ENCODE measurements around the gene B3GNT5.

DNA sequence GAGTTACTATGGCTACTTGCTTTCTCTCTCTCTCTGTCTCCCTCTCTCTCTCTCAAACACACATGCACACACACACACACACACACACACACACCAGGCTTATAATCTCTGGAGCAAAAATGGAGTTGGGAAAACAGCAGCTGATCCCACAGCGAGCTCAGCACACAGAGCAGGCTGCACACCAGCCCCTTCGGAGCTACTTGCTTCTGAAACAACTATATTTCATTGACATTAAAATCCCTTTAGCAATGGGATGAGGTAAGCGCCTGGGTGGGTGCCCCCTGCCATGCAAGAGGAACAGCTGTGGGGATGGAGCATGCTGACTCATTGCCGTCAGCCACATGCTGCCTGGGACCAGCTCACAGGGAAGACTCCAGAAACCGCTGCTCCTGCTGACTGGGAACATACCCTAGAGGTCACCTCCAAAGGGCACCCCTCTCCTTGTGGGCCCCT lies 45.7 kb downstream of the B3GNT5 start:
- TF ChIP-seq, protein P1, sequence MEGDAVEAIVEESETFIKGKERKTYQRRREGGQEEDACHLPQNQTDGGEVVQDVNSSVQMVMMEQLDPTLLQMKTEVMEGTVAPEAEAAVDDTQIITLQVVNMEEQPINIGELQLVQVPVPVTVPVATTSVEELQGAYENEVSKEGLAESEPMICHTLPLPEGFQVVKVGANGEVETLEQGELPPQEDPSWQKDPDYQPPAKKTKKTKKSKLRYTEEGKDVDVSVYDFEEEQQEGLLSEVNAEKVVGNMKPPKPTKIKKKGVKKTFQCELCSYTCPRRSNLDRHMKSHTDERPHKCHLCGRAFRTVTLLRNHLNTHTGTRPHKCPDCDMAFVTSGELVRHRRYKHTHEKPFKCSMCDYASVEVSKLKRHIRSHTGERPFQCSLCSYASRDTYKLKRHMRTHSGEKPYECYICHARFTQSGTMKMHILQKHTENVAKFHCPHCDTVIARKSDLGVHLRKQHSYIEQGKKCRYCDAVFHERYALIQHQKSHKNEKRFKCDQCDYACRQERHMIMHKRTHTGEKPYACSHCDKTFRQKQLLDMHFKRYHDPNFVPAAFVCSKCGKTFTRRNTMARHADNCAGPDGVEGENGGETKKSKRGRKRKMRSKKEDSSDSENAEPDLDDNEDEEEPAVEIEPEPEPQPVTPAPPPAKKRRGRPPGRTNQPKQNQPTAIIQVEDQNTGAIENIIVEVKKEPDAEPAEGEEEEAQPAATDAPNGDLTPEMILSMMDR (conservative IDR thresholded peaks at IDR 0.05; ENCODE audit: low read depth, low read length), result no peak
- no peak for TF ChIP-seq EZH2 (IDR thresholded peaks at IDR 0.05; ENCODE audit: borderline replicate concordance, low read depth, low read length, poor library complexity, severe bottlenecking)
